ENCODE data around the gene MARCHF10. TPM values are rescaled to one million over a fixed set of nuclear protein-coding genes. Genes with fewer than 3 reads are reported as not detected.
"Not testable (repeated sequence)": the region's sequence is repeated elsewhere in the genome, so short reads cannot be mapped to it uniquely, and the experiment has no call there.

The MARCHF10 gene, protein sequence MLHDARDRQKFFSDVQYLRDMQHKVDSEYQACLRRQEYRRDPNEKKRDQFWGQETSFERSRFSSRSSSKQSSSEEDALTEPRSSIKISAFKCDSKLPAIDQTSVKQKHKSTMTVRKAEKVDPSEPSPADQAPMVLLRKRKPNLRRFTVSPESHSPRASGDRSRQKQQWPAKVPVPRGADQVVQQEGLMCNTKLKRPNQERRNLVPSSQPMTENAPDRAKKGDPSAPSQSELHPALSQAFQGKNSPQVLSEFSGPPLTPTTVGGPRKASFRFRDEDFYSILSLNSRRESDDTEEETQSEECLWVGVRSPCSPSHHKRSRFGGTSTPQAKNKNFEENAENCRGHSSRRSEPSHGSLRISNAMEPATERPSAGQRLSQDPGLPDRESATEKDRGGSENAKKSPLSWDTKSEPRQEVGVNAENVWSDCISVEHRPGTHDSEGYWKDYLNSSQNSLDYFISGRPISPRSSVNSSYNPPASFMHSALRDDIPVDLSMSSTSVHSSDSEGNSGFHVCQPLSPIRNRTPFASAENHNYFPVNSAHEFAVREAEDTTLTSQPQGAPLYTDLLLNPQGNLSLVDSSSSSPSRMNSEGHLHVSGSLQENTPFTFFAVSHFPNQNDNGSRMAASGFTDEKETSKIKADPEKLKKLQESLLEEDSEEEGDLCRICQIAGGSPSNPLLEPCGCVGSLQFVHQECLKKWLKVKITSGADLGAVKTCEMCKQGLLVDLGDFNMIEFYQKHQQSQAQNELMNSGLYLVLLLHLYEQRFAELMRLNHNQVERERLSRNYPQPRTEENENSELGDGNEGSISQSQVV
- polyA plus RNA-seq (ENCODE audit: insufficient read length in 3 of 3) = 1 to 10 TPM in 1 of 3 donors, under 1 TPM in 2; 0.63 to 1.7 (median 0.78) TPM
- long read RNA-seq, donor 1 = 0 reads
- long read RNA-seq, donor 2 = 0 reads
- long read RNA-seq, donor 3 = 0 reads
- long read RNA-seq, donor 4 = 0 reads
- long read RNA-seq, donor 5 = 0 reads
- long read RNA-seq, donor 6 = 0 reads
- long read RNA-seq, donor 7 = 0 reads
- long read RNA-seq, donor 8 = 0 reads
- long read RNA-seq, donor 9 = 0 reads
- long read RNA-seq, donor 10 = 0 reads
- long read RNA-seq, donor 11 = 0 reads
- long read RNA-seq, donor 12 = 0 reads
- long read RNA-seq, donor 13 = 0 reads
- long read RNA-seq, donor 14 = 0 reads
- long read RNA-seq, donor 15 = 0 reads
- long read RNA-seq, donor 16 = 0 reads

DNA sequence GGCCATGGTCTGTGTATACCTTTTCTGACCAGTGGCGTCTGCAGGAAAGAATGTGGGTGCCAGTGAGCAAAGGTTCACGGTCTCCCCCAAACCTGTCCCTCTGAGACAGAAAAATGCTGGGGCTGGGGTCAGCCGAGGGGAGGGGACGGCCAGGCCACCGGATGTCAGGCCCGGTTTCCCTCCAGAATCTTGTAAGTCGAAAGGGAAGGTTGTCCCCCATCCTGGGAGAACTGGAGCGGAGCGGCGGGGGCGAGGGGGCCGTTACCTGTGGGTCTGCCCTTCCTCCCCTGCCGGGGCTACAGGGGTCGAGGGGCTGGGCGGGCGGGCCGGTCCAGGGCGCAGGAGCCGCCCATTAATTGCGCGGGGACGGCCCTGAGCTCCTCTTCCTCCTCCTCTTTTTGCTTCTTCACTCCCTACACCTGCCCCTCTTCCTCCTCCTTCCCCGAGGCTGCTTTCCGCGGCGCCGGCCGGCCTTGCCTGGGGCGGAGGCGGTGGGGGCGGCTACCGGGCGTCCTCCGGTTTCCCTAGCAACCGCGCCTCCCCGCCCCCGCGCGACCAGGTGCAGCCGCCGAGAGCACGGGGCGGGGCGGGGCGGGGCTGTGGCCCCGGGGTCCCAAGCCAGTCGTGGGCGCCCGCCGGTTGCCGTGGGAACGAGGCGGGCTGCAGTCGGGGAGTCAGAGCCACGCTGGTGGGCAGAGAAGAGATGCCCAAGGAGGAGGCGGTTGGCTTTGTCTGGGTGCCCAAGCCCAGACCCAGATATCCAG is at the start of gene MARCHF10:
Gene MARCHF10, minus strand, starts transcription at position 503 of the 764 bp plus-strand sequence. CDS start 6,579 bp downstream, outside the sequence.
- no peak for DNase-seq (ENCODE audit: extremely low read depth in 1 of 11, low read depth in 9 of 11, low spot score in 4 of 11)

DNA sequence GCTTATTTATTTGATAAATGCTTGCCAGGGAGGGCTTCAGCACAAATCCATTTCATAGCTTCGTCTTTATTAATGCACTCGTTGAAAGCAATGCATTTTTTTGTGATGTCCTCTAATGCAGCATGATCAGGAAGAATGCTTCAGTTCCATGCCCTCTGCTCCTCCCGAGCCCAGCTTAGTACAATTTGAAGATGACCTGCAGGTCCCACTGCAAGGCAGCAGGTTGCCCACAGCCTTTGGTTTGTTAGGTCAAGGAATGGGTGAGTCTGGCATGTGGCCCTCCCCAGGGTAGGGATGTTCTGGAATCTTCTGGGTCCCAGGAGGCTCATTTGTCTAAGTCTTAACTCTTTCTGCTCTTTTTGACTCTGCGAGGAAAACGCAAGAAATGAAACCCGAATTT is 49.4 kb upstream of the MARCHF10 start:
- no peak for DNase-seq (ENCODE audit: extremely low read depth in 1 of 11, low read depth in 9 of 11, low spot score in 4 of 11)

DNA sequence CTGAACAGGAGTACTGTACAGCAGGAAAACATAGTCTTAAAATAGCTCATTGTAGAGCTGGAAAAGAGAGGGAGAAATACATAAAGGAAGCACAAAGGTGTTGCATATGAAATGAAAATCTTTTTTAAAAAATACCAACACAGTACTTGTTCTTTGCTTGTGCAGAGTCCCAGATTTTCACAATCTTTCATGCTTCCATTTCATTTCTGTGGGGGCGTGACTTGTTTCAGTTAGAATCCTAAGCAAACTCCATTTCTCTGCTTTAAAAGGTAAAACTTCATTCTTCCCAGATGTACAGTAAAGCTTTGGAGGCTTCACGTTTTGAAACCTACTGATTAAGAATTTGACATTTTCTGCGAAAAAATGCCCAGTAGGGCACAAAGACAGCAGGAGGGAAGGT is 48.5 kb upstream of the MARCHF10 start:
- DNase-seq (ENCODE audit: extremely low read depth in 1 of 11, low read depth in 9 of 11, low spot score in 4 of 11) = no peak

DNA sequence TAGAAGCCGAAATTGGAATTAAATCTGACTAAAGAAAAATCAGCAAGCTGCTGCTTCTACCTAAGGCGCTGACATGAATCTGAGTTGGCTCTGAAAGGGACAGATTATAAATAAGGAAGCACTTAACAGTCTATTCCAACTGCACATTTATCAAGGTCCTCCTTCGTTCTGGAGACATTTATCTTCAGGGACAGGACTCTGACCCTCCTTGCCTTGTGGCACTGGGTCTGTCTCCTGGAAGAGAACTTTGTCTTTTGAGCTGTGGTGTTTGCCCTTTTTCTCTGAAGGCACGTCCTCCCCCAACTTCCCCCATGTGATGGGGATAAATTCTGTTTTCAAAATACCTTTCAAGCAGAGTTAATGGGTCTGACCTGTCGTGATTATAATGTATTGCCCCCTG is 47.0 kb upstream of the MARCHF10 start:
- DNase-seq (ENCODE audit: extremely low read depth in 1 of 11, low read depth in 9 of 11, low spot score in 4 of 11) = no peak

DNA sequence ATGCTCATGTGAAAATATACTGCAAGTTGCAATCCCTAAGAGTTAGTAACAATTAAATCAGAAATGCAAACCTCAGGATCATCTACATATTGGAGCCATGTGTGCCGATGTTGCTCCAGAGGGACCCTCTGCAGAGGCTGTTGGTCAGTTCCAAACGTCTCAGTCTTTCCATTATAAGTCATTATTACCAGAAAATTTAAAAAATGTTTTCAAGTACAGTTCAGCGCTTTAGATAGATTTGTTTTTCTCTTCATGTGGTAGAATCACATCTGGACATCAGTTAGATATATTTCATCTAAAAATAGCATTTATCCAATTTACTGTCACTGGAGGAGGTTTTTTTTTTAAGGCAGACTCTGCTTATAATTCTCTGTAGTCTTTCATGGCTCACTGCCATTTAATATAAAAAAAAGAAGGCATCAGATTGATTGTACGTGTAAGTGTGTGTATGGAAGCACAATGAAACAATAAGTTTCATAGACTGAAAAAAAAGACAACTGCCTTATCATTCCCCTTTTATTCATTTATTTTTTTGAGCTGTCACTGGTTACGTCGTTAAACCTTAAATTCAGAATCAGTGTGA is 46.1 kb upstream of the MARCHF10 start:
- no peak for DNase-seq (ENCODE audit: extremely low read depth in 1 of 11, low read depth in 9 of 11, low spot score in 4 of 11)

DNA sequence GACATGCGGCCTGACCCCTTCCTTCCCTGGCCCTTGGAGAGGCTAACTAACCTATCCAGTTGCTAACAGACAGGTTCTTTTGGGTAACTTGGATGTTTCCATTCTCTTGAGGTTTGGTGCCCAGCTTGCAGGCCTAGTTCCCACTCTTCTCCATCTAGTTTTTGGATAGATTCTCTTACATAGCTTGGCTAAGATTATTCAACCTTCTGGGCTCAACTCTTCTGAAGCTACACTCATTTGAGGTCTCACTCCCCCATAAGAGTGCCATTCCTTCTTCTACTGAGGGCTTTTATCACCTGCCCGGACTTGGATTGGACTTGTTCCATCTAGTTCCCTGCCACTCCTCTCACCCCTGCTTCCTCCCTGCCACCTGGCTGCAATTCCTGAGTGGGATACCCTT is 44.1 kb upstream of the MARCHF10 start:
- DNase-seq (ENCODE audit: extremely low read depth in 1 of 11, low read depth in 9 of 11, low spot score in 4 of 11) = no peak

DNA sequence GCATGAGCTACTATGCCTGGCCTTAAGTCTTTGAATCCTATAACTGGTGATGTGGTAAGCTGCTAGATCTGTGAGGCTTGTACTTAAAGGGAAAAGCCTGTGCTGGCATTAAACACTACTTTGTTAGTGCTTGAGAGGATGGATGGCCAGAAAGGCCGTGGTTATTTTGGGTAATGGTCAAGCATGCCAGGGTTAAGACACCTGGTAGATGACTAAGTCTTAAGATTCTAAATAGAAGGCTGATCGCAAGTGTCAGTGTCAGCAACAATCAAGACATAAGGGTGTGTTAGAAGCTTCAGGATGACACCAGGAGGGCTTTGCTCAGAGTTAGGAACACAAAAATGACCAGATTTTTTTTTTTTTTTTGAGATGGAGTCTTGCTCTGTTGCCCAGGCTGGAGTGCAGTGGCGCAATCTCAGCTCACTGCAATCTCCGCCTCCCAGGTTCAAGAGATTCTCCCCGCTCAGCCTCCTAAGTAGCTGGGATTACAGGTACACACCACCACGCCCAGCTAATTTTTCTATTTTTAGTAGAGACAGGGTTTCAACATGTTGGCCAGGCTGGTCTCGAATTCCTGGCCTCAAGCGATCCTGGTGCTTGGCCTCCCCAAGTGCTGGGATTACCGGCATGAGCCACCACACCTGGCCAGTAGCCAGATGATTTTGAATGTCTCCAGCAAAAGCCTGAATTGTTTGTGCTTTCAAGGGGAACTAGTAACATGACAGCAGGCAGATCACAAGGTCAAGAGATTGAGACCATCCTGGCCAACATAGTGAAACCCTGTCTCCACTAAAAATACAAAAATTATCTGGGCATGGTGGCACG is 41.7 kb upstream of the MARCHF10 start:
- not testable (repeated sequence) for DNase-seq (ENCODE audit: extremely low read depth in 1 of 11, low read depth in 9 of 11, low spot score in 4 of 11)

DNA sequence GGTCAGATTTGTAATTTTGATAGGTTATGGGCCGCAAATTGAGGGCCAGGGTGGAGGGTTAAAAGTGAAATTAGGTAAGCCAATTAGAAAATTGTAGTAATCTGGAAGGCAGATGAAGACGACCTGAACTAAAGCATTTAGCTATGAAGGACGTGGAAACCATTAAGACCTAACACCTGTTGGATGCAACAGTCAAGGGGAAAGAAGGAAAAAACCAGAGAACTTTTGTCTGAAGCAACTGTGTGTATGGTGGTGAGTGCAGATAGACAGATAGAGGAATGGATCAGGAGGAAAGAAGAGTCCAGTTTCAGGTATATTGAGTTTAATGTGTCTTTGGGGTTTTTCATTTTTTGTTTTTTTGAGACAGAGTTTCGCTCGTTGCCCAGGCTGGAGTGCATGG is 40.2 kb upstream of the MARCHF10 start:
- no peak for DNase-seq (ENCODE audit: extremely low read depth in 1 of 11, low read depth in 9 of 11, low spot score in 4 of 11)

DNA sequence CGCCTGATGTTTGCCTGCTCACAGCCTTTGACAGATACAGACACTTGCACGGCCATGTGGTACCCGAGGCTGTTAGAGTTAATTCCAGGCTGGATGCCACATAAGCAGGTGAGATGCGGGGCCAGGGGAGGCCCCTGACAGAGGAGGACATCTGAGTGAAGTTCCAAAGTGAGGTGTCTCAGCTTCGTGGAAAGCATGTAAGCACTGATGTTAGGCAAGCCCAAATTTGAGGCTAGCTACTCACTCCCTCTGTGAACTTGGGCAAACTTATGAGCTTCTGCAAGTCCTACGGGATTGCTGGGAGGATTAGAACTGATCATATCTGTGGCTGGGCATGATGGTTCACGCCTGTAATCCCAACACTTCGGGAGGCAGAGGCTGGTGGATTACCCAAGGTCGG is 39.3 kb upstream of the MARCHF10 start:
- no peak for DNase-seq (ENCODE audit: extremely low read depth in 1 of 11, low read depth in 9 of 11, low spot score in 4 of 11)

DNA sequence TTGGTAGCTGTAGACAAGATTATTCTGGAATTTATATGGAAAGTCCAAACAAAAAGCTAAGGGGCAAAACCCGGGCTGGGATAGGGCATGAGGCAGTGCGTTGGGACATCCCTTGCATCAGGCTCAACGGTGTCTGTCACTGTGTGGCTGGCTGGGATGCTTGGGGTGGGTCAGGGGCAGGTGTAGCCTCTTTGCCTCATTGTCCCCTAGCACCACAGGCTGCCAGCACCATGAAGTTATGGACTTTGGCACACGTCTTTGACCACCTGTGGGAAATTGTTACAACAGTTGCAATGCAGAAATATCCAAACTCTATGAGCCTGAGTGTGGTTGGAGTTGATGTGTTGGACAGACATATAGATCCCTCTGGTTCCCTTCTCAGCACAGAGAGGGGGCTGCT is 32.8 kb upstream of the MARCHF10 start:
- DNase-seq (ENCODE audit: extremely low read depth in 1 of 11, low read depth in 9 of 11, low spot score in 4 of 11) = no peak

DNA sequence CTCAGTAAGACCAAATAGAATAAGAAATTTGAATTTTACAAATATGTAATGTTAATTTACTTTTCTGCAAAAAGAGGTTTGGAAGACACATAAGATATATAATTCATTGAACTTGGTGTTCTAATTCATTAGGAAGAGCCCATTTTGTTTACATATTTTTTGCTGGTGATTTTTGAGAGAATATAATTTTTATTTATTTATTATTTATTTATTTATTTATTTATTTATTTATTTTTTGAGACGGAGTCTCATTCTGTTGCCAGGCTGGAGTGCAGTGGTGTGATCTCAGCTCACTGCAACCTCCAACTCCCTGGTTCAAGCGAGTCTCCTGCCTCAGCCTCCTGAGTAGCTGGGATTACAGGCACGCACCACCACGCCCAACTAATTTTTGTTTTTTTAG is 25.7 kb upstream of the MARCHF10 start:
- not testable (repeated sequence) for DNase-seq (ENCODE audit: extremely low read depth in 1 of 11, low read depth in 9 of 11, low spot score in 4 of 11)

DNA sequence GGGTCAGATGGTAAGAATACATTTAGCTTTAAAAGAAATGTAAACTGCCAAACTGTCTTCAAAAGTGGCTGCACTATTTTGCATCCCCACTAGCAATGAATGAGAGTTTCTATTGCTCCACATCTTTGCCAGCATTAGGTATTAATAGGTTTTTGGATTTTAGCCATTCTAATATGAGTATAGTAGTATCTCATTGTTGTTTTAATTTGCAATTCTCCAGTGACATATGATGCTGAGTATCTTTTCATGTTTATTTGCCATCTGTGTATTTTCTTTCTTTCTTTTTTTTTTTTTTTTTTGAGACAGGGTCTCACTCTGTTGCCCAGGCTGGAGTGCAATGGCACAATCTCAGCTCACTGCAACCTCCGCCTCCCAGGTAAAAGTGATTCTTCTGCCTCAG is 24.3 kb upstream of the MARCHF10 start:
- DNase-seq (ENCODE audit: extremely low read depth in 1 of 11, low read depth in 9 of 11, low spot score in 4 of 11) = no peak

DNA sequence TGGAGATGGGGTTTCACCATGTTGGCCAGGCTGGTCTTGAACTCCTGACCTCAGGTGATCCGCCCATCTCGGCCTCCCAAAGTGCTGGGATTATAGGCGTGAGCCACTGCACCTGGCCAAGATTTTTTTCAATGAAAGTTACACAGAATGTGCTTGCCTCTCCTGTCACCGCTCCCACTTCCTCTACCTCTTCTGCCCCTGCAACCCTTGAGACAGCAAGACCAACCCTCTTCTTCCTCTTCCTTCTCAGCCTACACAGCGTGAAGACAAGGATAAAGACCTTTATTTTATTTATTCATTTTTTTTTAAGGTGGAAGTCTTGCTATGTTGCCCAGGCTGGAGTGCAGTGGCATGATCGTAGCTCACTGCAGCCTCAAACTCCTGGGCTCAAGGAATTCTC is 23.0 kb upstream of the MARCHF10 start:
- not testable (repeated sequence) for DNase-seq (ENCODE audit: extremely low read depth in 1 of 11, low read depth in 9 of 11, low spot score in 4 of 11)

DNA sequence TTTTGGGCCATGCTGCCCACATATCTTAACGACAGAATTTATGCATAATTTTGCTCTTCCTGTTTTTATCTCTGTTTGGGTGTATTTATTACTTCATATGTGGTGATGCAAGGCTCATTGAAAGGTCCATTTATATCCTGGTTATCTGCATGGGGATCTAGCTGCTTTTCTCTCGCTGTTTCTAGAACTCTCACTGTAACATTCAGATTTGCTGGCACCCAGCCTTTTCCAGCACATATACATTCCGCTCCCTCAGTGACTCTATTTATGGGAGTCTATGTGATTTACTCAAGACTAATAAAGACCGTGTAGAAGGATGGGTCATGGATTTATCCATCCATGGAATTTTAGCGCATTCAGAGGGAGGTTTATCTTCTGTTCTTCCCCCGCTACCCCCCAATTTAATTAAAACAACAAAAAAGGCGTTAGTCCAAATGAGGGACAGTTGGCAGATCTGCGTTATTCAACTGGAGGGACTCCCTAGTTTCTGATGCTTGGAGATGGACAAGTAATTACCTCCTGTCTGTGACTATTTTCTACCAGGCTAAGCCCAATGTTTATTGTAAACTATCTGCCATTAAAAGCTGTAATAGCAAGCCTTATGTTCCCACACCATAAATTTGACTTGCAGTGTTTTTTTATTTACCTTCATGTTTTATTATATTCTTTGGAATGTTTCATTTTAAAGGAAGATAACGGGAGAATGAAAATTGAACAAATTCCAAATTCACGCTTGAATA is 19.8 kb upstream of the MARCHF10 start:
- no peak for DNase-seq (ENCODE audit: extremely low read depth in 1 of 11, low read depth in 9 of 11, low spot score in 4 of 11)

DNA sequence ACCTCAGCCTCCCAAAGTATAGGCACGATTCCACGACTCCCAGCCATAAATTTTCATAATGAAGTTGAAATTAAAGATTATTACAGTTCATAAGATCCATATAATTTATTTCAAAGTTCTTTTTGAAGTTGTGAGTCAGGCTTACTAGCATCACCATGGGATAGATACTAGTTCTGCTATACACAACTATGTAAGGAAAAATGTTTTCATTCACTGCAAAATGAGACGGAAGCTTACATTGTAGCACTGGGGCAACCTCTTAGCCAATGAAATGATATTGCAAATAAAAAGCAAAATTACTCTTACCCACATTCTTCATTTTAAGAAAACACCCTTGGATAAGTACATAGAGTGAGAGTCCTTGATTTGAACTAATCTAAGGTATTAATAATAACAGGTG is 18.8 kb upstream of the MARCHF10 start:
- DNase-seq (ENCODE audit: extremely low read depth in 1 of 11, low read depth in 9 of 11, low spot score in 4 of 11) = no peak

DNA sequence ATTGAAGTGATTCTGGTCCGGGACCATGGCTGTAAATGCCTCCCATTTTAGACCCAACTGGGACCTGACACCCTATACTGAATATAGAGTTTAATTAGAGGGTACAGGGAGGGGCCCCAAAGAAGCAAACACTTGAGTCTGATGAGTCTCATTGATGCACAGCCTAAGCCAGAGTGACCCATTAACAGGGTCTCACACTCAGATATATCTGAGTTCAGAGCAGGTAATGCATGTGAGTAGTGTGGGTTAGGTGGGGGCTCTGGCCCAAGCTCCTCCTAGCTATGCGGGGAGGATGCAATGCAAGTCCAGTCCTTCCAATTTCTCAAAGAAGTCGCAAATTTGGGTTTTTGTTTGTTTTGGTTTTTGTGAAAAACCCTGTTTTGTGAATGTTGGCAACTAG is 17.1 kb upstream of the MARCHF10 start:
- DNase-seq (ENCODE audit: extremely low read depth in 1 of 11, low read depth in 9 of 11, low spot score in 4 of 11) = no peak
